ENCODE results near the gene SMG6.

The SMG6 gene

DNA sequence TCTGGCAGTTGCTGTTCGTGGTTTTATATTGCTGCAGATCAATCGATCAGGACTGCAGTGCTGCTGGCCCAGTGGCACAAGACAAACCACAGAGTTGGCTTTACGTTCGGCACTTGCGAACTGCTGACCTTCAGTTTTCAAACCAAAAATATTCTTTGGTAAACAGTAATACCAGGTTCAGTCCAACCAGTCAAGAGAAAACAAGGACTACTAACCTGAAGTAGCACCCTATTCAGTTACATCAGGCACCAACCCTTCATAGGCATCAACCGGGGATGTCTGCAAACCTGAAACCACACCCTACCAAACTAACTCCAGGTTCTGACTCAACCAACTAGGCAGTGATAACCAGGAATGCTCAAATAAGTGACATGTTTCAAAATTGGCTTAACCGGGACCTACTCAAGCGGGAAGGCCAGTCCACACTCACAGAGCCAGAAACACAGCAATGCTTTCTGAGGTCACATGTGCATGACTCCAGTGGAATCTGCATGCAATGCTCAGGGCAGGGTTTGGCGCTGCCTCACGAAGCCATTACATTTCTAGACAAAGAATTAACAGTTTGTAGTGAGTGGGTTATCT, 91.1 kb downstream of the SMG6 start:
- no peak overlapping the region for H3K4me3 ChIP-seq (ENCODE audit: low read depth, low read length)
- TF ChIP-seq POLR2A (IDR thresholded peaks at IDR 0.05; ENCODE audit: extremely low read depth, insufficient read length) (no peak), MYC (IDR thresholded peaks at IDR 0.05; ENCODE audit: low read depth, low read length) (no peak)
- TF ChIP-seq, protein P1, sequence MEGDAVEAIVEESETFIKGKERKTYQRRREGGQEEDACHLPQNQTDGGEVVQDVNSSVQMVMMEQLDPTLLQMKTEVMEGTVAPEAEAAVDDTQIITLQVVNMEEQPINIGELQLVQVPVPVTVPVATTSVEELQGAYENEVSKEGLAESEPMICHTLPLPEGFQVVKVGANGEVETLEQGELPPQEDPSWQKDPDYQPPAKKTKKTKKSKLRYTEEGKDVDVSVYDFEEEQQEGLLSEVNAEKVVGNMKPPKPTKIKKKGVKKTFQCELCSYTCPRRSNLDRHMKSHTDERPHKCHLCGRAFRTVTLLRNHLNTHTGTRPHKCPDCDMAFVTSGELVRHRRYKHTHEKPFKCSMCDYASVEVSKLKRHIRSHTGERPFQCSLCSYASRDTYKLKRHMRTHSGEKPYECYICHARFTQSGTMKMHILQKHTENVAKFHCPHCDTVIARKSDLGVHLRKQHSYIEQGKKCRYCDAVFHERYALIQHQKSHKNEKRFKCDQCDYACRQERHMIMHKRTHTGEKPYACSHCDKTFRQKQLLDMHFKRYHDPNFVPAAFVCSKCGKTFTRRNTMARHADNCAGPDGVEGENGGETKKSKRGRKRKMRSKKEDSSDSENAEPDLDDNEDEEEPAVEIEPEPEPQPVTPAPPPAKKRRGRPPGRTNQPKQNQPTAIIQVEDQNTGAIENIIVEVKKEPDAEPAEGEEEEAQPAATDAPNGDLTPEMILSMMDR (IDR thresholded peaks at IDR 0.05; ENCODE audit: low read depth, low read length): no peak
- TF ChIP-seq, protein P2, sequence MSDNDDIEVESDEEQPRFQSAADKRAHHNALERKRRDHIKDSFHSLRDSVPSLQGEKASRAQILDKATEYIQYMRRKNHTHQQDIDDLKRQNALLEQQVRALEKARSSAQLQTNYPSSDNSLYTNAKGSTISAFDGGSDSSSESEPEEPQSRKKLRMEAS (IDR thresholded peaks at IDR 0.05; ENCODE audit: low read depth, low read length): no peak
- no peak for DNase-seq (ENCODE audit: low read depth)

- no peak for DNase-seq (ENCODE audit: low read depth)
- TF ChIP-seq MYC (IDR thresholded peaks at IDR 0.05; ENCODE audit: low read depth, low read length) (no peak), POLR2A (IDR thresholded peaks at IDR 0.05; ENCODE audit: extremely low read depth, insufficient read length) (no peak)
- TF ChIP-seq, protein P1 (IDR thresholded peaks at IDR 0.05; ENCODE audit: low read depth, low read length): no peak
- TF ChIP-seq, protein P2 (IDR thresholded peaks at IDR 0.05; ENCODE audit: low read depth, low read length): no peak
- H3K4me3 ChIP-seq (ENCODE audit: low read depth, low read length): no peak overlapping the region
Measured at GRCh38 chr17:2211661-2212399, 91.8 kb downstream of the SMG6 start.

DNA sequence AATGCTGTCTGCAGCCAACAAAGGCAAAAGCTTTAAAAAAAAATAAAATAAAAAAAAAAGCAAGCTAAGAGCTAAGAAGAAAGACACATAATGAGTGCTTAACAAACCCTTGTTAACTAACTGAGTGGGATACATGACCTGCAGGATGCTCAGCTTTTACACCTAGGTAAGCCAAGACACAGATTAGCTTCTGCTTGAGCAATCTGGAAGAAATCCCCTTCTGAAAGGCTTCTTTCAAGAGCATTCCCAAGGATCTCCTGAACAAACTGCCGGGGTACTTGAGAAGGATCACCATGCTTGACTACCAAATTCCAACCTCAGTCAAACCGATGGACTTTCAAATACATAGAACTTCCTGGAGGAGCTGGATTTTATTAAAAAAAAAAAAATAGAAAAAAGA, 92.9 kb downstream of the SMG6 start:
- no peak overlapping the region for H3K4me3 ChIP-seq (ENCODE audit: low read depth, low read length)
- TF ChIP-seq POLR2A (IDR thresholded peaks at IDR 0.05; ENCODE audit: extremely low read depth, insufficient read length) (no peak), MYC (IDR thresholded peaks at IDR 0.05; ENCODE audit: low read depth, low read length) (no peak)
- TF ChIP-seq, protein P2 (IDR thresholded peaks at IDR 0.05; ENCODE audit: low read depth, low read length): no peak
- TF ChIP-seq, protein P1 (IDR thresholded peaks at IDR 0.05; ENCODE audit: low read depth, low read length): no peak
- no peak for DNase-seq (ENCODE audit: low read depth)

- H3K4me3 ChIP-seq (ENCODE audit: low read depth, low read length): no peak overlapping the region
- no peak for DNase-seq (ENCODE audit: low read depth)
- TF ChIP-seq POLR2A (IDR thresholded peaks at IDR 0.05; ENCODE audit: extremely low read depth, insufficient read length) (no peak), MYC (IDR thresholded peaks at IDR 0.05; ENCODE audit: low read depth, low read length) (no peak)
- TF ChIP-seq, protein P2 (IDR thresholded peaks at IDR 0.05; ENCODE audit: low read depth, low read length): no peak
- TF ChIP-seq, protein P1 (IDR thresholded peaks at IDR 0.05; ENCODE audit: low read depth, low read length): no peak
Measured at GRCh38 chr17:2207815-2208515, 95.6 kb downstream of the SMG6 start.

- no peak for DNase-seq (ENCODE audit: low read depth)
- TF ChIP-seq POLR2A (IDR thresholded peaks at IDR 0.05; ENCODE audit: extremely low read depth, insufficient read length) (no peak), MYC (IDR thresholded peaks at IDR 0.05; ENCODE audit: low read depth, low read length) (no peak)
- TF ChIP-seq, protein P2 (IDR thresholded peaks at IDR 0.05; ENCODE audit: low read depth, low read length): no peak
- TF ChIP-seq, protein P1 (IDR thresholded peaks at IDR 0.05; ENCODE audit: low read depth, low read length): no peak
- no peak overlapping the region for H3K4me3 ChIP-seq (ENCODE audit: low read depth, low read length)
Measured at GRCh38 chr17:2204393-2204792, 99.2 kb downstream of the SMG6 start.
